ENCODE measurements around the gene TPPP. TPM values are rescaled to one million over a fixed set of nuclear protein-coding genes. Genes with fewer than 3 reads are reported as not detected.

Gene TPPP
- total RNA-seq, 1 donor from 2014 or later = 2.2 TPM

DNA sequence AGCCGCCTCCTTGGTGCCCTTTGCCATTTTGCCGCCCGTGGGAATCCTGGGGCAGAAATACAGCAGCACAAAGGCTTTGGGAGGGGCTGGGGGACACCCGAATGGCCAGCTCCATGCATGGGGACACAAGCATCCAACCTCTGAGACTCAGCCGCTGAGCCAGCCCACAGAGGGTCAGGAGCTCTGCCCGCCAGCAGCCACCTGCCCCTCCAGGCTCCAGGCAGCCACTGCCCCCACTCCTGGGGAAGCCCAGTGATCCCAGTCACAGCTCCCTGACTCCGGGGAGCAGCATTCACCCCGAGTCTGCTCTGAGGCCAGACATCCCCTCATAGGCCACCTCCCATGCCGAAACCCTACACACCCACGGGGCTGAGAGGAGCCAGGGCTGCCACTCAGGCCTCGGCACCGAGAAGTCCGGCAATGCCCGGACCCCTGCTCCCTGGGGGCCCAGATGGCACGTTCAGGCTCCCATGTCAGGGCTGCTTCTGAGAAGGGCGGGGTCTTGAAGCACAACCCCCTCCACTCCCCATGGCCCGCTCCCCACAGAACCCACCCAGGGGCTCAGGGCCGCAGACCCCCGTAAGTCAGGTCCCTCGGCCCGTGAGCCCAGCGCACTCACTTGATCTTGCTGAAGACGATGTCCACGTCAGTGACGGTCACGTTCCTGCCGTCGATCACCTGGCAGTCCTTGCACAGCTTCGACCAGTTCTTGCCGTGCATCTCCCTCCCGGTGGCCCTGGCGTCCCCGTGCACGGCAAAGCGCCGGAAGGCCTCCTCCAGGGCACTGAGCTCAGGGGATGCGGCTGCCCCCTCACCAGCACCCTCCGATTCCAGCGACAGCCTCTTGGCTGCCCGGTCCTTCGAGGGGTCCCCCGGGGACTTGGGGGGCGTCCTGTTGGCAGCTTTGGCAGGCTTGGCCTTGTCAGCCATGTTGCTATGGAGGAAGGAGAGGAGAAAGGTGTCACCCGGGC lies 15.7 kb downstream of the TPPP start:
- Mint-ChIP-seq H3K27ac (ENCODE audit: unreplicated experiment) (no peak overlapping the region), H3K36me3 (ENCODE audit: low read depth, unreplicated experiment) (no peaks in the 10 kb centered on the region), H3K27me3 (ENCODE audit: low read depth, unreplicated experiment) (peaks cover 12% of the 10 kb centered on the region), H3K4me3 (ENCODE audit: unreplicated experiment) (no peak overlapping the region), H3K9me3 (ENCODE audit: unreplicated experiment) (no peaks in the 10 kb centered on the region), H3K4me1 (ENCODE audit: low read depth, unreplicated experiment) (peaks cover 2% of the 10 kb centered on the region)
- FAIRE-seq (no peak), DNase-seq (ENCODE audit: low read depth) (no peak)
- no peak overlapping the region for H3K9ac ChIP-seq (ENCODE audit: low read length)
- peaks cover 8% of the 10 kb centered on the region for H3K4me1 ChIP-seq (ENCODE audit: insufficient read depth, low read length)
- no peaks in the 10 kb centered on the region for H3K9me3 ChIP-seq (ENCODE audit: insufficient read depth, low read depth, low read length)
- H3K79me2 ChIP-seq (ENCODE audit: insufficient read depth, low read length) = no peaks in the 10 kb centered on the region
- no peaks in the 10 kb centered on the region for H4K20me1 ChIP-seq (ENCODE audit: insufficient read depth, low read length)
- no peak overlapping the region for H3K4me3 ChIP-seq (ENCODE audit: insufficient read depth, low read depth, low read length)
- peaks cover 12% of the 10 kb centered on the region for H3K27me3 ChIP-seq (ENCODE audit: insufficient read depth, low read length)
- no peak for TF ChIP-seq EZH2 (IDR thresholded peaks at IDR 0.05; ENCODE audit: insufficient read depth, low read length)
- TF ChIP-seq, protein P1, sequence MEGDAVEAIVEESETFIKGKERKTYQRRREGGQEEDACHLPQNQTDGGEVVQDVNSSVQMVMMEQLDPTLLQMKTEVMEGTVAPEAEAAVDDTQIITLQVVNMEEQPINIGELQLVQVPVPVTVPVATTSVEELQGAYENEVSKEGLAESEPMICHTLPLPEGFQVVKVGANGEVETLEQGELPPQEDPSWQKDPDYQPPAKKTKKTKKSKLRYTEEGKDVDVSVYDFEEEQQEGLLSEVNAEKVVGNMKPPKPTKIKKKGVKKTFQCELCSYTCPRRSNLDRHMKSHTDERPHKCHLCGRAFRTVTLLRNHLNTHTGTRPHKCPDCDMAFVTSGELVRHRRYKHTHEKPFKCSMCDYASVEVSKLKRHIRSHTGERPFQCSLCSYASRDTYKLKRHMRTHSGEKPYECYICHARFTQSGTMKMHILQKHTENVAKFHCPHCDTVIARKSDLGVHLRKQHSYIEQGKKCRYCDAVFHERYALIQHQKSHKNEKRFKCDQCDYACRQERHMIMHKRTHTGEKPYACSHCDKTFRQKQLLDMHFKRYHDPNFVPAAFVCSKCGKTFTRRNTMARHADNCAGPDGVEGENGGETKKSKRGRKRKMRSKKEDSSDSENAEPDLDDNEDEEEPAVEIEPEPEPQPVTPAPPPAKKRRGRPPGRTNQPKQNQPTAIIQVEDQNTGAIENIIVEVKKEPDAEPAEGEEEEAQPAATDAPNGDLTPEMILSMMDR (IDR thresholded peaks at IDR 0.05; ENCODE audit: insufficient read depth, low read depth, low read length) = no peak
- H3K27ac ChIP-seq (ENCODE audit: low read depth, low read length) = no peak overlapping the region
- no peak overlapping the region for H3K4me2 ChIP-seq (ENCODE audit: low read length)
- no peaks in the 10 kb centered on the region for H3K36me3 ChIP-seq (ENCODE audit: insufficient read depth, low read length)
- H2AFZ ChIP-seq (ENCODE audit: low read depth, low read length) = no peak overlapping the region

- H3K27ac ChIP-seq (ENCODE audit: low read depth, low read length) = no peak overlapping the region
- H3K27me3 Mint-ChIP-seq (ENCODE audit: low read depth, unreplicated experiment) = peaks cover 12% of the 10 kb centered on the region
Measured at GRCh38 chr5:676699-677076, 16.5 kb downstream of the TPPP start.

More at GRCh38 chr5:676699-677076, 16.5 kb downstream of the TPPP start:
- Histone ChIP-seq H2AFZ (ENCODE audit: low read depth, low read length) (no peak overlapping the region), H4K20me1 (ENCODE audit: insufficient read depth, low read length) (no peaks in the 10 kb centered on the region), H3K9me3 (ENCODE audit: insufficient read depth, low read depth, low read length) (no peaks in the 10 kb centered on the region), H3K27me3 (ENCODE audit: insufficient read depth, low read length) (peaks cover 16% of the 10 kb centered on the region), H3K4me3 (ENCODE audit: insufficient read depth, low read depth, low read length) (no peak overlapping the region), H3K4me1 (ENCODE audit: insufficient read depth, low read length) (peaks cover 16% of the 10 kb centered on the region), H3K36me3 (ENCODE audit: insufficient read depth, low read length) (no peaks in the 10 kb centered on the region), H3K79me2 (ENCODE audit: insufficient read depth, low read length) (no peaks in the 10 kb centered on the region), H3K4me2 (ENCODE audit: low read length) (no peak overlapping the region), H3K9ac (ENCODE audit: low read length) (no peak overlapping the region)
- FAIRE-seq = no peak
- Mint-ChIP-seq H3K36me3 (ENCODE audit: low read depth, unreplicated experiment) (no peaks in the 10 kb centered on the region), H3K27ac (ENCODE audit: unreplicated experiment) (peak overlapping the region; percentile 20), H3K4me3 (ENCODE audit: unreplicated experiment) (no peak overlapping the region), H3K4me1 (ENCODE audit: low read depth, unreplicated experiment) (peaks cover 2% of the 10 kb centered on the region), H3K9me3 (ENCODE audit: unreplicated experiment) (no peaks in the 10 kb centered on the region)
- no peak for DNase-seq (ENCODE audit: low read depth)
- TF ChIP-seq EZH2 (IDR thresholded peaks at IDR 0.05; ENCODE audit: insufficient read depth, low read length) = no peak
- TF ChIP-seq, protein P1 (IDR thresholded peaks at IDR 0.05; ENCODE audit: insufficient read depth, low read depth, low read length) = no peak

All from astrocyte (in vitro differentiated cells and primary cell).